AG09319 (cell line): ENCODE measurements around the gene ZNF227.

ENCODE experiments used
- DNase-seq: peaks from one replicate; pipeline ENCODE4 v3.0.0-alpha.2; 2010; ENCODE audit warnings: low read depth; ENCODE audit errors: extremely low read depth
- TF ChIP-seq, protein P1 (sequence below): IDR thresholded peaks from 2 replicates; pipeline ENCODE4 v1.5.1; 2011; ENCODE audit warnings: low read depth, mild to moderate bottlenecking, inconsistent platforms, low read length, moderate library complexity

Gene ZNF227

DNA sequence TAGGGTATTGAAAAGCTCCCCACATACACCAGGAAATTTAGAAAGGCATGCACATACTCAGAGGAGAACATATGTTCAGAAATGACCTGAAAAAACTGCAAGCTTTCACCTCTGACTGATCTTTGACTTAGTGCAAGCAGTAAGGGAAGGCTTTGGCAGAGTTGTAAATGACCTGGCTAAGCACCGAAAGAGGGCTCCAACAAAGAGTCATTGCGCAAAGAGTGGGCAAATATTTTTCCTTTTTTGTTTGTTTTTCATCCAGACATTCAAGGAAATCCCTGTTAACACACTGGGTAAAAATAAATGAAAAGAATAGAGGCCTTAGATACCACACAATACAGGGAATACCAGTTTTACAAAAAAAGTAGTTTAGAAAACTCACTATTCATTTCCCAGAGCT is 42.2 kb downstream of the ZNF227 start:
- DNase-seq: no peak
- TF ChIP-seq, protein P1, sequence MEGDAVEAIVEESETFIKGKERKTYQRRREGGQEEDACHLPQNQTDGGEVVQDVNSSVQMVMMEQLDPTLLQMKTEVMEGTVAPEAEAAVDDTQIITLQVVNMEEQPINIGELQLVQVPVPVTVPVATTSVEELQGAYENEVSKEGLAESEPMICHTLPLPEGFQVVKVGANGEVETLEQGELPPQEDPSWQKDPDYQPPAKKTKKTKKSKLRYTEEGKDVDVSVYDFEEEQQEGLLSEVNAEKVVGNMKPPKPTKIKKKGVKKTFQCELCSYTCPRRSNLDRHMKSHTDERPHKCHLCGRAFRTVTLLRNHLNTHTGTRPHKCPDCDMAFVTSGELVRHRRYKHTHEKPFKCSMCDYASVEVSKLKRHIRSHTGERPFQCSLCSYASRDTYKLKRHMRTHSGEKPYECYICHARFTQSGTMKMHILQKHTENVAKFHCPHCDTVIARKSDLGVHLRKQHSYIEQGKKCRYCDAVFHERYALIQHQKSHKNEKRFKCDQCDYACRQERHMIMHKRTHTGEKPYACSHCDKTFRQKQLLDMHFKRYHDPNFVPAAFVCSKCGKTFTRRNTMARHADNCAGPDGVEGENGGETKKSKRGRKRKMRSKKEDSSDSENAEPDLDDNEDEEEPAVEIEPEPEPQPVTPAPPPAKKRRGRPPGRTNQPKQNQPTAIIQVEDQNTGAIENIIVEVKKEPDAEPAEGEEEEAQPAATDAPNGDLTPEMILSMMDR: no peak

GRCh38 chr19:44255705-44256411 is 43.5 kb downstream of the ZNF227 start:
- TF ChIP-seq, protein P1: no peak
- DNase-seq: no peak

- TF ChIP-seq, protein P1: no peak
- DNase-seq: no peak
These were observed 45.8 kb downstream of the ZNF227 start for GRCh38 chr19:44258136-44258535.

DNA sequence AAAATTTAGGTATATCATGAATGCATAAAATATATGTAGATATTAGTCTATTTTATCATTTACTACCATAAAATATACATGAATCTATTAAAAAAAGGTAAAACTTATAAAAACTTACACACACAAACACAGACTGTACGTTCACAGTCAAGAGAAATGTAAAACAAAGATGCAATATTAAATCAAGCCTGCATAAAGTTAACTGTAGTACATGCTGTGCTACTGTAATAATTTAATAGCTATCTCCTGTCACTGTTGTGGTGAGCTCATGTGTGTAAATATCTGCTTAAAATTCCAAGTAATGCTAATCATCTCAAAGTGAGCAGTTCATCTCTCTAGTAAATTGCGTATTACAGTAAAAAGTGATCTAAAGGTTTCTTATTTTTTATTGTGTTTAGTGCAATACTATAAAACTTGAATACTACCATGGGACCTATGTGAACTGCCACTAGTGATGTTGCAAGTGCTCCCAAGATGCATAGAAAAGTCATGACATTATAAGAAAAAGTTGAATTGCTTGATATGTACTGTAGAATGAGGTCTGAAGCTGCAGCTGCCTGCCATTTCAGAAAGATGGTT is 46.6 kb downstream of the ZNF227 start:
- TF ChIP-seq, protein P1: no peak
- DNase-seq: no peak

DNA sequence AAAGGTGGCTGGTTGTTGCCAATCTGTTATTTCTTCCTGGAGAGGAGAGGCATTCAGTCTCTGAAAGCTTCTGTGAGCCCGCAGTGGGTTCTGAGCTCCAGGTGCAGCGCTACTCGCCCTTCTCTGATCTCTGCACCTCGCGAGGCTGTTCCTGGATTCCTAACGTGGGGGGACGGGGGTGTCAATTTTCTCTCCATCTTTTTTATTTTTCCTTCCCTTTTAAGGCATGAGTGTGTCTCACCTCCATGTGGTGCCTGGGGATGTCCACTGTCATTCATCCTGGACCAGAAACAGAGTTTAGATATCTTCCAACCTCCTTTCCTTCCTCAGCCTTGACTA is 48.0 kb downstream of the ZNF227 start:
- TF ChIP-seq, protein P1: no peak
- no peak for DNase-seq

- TF ChIP-seq, protein P1: no peak
- no peak for DNase-seq
These were observed 48.5 kb downstream of the ZNF227 start for GRCh38 chr19:44260695-44261446.

GRCh38 chr19:44277331-44277730 is 65.0 kb downstream of the ZNF227 start:
- TF ChIP-seq, protein P1: no peak

More at GRCh38 chr19:44277331-44277730, 65.0 kb downstream of the ZNF227 start:
- no peak for DNase-seq
